ENCODE data around the gene JAK3.

DNA sequence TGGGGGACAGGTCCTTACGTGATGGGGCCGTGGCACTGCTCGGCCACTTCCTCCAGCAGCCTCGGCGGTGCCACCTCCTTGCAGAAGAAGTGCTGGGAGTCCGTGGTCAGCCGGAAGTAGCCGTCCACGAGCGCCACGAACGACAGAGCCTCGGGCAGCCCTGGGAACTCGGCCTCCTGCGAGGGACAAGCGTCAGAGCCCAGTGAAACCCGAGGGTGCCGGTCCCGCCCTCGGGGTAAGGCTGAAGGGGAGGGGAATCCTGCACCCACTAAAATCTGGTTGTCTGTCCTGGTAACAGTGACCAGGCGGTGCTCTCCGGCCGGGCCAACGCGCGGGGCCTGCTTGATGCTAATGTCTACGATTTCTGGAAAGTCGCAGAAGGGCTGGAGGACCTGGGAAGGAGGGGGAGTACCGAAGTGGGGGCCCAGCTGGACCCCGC lies 6.4 kb downstream of the JAK3 start:
- TF ChIP-seq, protein P1, sequence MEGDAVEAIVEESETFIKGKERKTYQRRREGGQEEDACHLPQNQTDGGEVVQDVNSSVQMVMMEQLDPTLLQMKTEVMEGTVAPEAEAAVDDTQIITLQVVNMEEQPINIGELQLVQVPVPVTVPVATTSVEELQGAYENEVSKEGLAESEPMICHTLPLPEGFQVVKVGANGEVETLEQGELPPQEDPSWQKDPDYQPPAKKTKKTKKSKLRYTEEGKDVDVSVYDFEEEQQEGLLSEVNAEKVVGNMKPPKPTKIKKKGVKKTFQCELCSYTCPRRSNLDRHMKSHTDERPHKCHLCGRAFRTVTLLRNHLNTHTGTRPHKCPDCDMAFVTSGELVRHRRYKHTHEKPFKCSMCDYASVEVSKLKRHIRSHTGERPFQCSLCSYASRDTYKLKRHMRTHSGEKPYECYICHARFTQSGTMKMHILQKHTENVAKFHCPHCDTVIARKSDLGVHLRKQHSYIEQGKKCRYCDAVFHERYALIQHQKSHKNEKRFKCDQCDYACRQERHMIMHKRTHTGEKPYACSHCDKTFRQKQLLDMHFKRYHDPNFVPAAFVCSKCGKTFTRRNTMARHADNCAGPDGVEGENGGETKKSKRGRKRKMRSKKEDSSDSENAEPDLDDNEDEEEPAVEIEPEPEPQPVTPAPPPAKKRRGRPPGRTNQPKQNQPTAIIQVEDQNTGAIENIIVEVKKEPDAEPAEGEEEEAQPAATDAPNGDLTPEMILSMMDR (IDR thresholded peaks at IDR 0.05), result no peak
- no peak for TF ChIP-seq FOSB (CRISPR knock-in tag; IDR thresholded peaks at IDR 0.05)
- TF ChIP-seq SMC3 (IDR thresholded peaks at IDR 0.05), result no peak
- peak; percentile 62; the same call in 1 of the 2 replicates for TF ChIP-seq RFX5 (IDR thresholded peaks at IDR 0.05)
- no peak for TF ChIP-seq RAD21 (conservative IDR thresholded peaks at IDR 0.05 in 1 of 2, IDR thresholded peaks at IDR 0.05 in 1 of 2)
- TF ChIP-seq JUN (IDR thresholded peaks at IDR 0.05), result no peak
